HG03469 (cell line): ENCODE data around the gene CDKL1.
A peak's percentile ranks its signal among the peaks of the same experiment; 100 is the strongest.
"Not testable (repeated sequence)": the region's sequence is repeated elsewhere in the genome, so short reads cannot be mapped to it uniquely, and the experiment has no call there.

Experiments
- ATAC-seq: cut with Tn5 transposase; IDR thresholded peaks from one replicate; pipeline ENCODE4 v1.9.1; 2021; ENCODE audit warnings: mild to moderate bottlenecking, moderate library complexity, moderate number of reproducible peaks; ENCODE audit not compliant: unreplicated experiment

Gene CDKL1

DNA sequence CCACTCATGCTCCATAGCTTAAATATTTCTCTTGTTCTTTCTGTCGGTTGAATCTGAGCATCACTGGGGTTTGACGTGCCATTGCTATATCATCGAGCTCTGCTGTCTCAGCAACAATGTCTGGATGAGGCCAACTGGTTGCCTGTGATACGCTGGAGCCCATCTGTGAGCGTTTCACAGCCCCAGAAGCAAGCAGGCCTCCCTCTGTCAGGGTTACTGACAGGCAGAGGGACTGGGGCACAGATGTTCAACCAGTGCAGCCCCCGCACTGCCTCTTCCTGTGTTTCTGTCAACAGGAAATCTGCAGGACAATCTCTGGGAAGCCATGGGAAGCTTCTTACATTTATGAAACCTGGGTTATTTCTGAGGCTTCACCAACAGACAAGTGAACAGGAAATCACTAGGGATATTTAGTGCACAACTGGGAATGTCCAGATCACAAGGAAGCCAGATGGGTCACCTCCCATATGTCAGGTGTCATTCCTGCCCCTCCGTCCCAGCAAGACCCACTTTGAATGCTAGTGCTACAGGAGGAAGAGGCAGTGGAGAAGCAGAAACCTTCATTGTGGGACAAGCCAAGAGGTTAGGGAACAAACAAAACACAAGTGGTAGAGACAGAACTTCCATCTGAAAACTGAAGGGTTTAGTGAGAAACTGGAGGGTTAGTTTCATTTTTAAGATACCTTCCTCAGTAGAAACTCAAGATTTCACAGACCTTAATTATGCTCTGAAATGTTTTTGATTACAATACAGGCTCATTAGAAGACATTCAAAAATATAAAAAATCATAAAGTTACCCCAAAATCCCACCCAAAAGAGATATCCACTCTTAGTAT is 60.5 kb downstream of the CDKL1 start:
- no peak for ATAC-seq

DNA sequence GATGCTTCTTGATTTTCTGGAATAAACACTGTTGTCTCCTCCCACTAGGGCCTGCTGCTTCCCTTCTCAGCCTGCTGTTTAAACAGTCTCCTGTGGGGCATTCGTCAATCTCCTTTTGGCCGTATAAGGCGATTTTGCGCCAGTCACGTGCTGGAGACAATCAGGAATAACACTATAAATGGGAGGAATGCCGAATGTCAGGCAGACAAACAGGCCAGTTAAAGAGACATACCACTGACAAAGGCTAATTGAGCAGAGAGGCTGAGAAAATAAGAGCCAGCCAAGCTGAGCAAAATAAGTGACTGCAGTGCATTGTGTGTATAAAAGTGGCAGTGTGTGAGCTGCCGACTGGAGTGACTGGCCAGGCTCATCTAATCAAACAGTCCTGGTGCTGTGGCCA is 61.3 kb downstream of the CDKL1 start:
- no peak for ATAC-seq

DNA sequence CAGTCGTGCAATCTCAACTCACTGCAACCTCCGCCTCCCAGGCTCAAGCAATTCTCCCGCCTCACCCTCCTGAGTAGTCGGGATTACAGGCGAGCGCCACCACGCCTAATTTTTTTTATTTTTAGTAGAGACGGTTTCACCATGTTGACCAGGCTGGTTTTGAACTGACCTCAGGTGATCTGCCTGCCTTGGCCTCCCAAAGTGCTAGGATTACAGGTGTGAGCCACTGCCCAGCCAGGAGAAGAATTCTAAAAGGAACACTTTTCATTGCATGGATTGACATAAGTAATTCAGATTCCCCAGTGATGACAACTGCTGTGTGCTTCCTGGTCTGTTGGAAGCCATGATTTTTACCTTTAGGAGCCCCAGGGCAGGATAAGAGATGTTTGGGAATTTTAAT is 62.5 kb downstream of the CDKL1 start:
- ATAC-seq: no peak

- no peak for ATAC-seq
Observed at GRCh38 chr14:50333014-50333509, 63.6 kb downstream of the CDKL1 start.

DNA sequence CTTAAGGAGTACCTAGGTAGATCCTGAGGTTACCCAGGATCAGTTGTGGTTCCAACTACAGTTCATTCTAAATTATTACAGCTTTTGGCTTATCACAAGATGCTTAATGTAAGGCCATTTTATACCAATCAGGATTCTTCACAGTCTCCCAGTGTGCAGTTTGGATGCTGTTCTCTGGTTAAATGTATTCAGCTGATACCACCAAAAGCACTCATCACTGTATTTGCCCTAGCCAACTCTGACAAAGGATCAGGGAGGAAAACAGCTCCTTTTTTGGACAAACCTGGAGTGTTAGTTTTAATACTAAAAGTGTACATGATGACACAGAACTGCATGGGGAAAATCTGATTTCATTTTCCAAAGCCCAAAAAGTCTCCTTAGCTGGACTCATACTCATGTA is 65.1 kb downstream of the CDKL1 start:
- ATAC-seq: no peak

- peak; percentile 78 for ATAC-seq
Observed at GRCh38 chr14:50321009-50321660, 75.5 kb downstream of the CDKL1 start.

DNA sequence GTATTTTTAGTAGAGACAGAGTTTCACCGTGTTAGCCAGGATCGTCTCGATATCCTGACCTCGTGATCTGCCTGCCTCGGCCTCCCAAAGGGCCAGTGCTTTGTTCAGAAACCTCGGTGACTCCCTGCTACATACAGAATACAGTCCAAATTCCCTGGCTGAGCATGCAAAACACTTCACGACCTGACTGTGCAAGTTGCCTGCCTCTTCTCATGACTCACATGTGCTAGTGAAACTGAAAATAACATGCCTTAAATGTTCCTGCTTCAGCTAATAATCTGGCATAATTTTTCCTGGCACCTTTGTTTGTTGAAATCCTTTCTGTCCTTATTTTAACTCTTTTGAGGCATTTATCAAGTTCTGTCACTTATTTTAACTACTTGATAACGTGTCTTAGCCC is 76.4 kb downstream of the CDKL1 start:
- ATAC-seq: no peak

- ATAC-seq: no peak
Observed at GRCh38 chr14:50319721-50320120, 77.0 kb downstream of the CDKL1 start.

- no peak for ATAC-seq
Observed at GRCh38 chr14:50319293-50319692, 77.4 kb downstream of the CDKL1 start.

- no peak for ATAC-seq
Observed at GRCh38 chr14:50318031-50318626, 78.6 kb downstream of the CDKL1 start.

DNA sequence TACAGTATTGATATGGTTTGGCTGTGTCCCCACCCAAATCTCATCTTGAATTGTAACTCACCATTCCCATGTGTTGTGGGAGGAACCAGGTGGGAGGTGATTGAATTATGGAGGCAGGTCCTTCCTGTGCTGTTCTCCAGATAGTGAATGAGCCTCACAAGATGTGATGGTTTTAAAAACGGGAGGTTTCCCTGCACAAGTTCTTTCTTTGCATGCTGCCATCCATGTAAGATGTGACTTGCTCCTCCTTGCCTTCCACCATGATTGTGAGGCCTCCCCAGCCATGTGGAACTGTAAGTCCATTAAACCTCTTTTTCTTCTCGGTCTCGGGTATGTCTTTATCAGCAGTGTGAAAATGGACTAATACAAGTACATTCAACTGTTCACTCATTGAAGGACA is 82.6 kb downstream of the CDKL1 start:
- ATAC-seq: not testable (repeated sequence)

GRCh38 chr14:50312734-50313054 is 84.0 kb downstream of the CDKL1 start:
- peak; percentile 26 for ATAC-seq

DNA sequence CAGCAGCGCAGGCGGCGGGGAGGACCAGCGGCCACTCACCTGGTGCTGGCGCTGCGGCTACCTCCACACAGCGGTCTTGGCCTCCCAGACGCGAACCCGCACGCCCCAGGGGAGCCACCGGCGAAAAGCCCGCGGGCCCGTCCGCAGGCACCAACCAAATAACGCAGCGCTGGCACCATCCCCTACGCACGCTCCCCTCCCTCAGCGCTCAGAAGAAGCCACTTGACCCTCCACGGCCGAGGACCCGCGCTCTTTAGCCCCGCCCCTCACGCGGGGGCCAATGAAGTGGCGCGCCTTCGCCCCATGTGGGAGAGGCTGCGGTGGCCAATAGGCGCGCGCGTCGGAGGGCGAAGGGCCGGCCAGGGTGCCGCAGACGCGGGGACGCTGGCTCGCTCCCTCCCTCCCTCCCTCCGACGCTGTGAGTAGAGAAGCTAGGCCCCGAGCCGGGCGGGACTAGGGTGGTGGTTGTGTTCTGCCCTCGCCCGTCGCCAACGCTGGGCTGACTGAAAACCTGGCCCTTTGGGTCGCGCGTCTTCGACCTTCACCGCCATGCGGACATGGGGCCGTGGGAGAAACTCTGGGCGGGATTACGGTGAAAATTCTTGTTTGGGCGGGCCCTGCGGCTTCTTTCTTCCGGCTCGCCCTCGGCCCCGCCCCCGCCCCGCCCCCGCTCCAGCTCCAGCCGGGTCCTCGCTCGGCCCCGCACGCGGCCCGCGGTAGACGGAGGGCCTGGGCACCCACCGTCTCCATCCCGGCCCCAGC is 84.5 kb downstream of the CDKL1 start, which contains the start of the genes DMAC2L and L2HGDH:
Gene DMAC2L, plus strand, starts transcription at position 353 of the 762 bp plus-strand sequence. CDS start 9,164 bp downstream, outside the sequence.
Gene L2HGDH, minus strand, starts transcription at position 258 of the 762 bp plus-strand sequence. Its CDS starts 79 bp downstream, at position 179.
- ATAC-seq: peak; percentile 81

- no peak for ATAC-seq
Observed at GRCh38 chr14:50311337-50311971, 85.2 kb downstream of the CDKL1 start.

DNA sequence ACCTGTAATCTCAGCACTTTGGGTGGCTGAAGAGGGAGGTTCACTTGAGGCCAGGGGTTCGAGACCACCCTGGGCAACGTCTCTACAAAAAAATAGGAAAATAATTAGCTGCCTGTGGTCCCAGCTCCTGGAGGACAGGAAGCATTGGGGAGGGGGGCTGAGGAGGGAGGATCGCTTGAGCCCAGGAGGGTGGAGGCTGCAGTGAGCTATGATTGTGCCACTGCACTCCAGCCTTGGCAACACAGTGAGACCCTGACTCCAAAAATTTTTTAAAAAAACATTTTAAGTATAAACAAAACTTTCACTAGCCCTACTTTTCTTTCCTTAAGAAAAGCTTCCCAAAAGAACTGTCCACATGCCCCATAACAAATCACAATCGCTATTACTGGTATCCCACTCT is 86.2 kb downstream of the CDKL1 start:
- ATAC-seq: no peak

DNA sequence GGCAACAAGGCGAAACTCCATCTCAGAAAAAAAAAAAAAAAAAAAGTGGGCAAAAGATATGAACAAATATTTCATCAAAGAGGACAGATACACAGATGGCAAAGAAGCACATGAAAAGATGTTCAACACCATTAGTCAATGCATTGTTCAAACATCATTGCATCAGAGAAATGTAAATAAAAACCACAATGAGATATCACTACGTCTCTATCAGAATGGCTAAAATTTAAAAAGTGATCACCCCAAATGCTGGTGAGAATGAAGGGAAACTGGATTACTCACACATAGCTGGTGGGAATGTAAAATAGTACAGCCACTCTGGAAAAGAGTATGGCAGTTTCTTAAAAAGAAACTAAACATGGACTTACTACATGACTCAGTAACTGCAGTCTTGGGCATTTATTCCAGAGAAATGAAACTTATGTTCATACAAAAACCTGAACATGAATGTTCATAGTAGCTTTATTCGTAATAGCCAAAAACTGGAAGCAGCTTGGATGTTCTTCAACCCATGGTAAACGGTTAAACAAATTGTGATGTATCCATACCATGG is 88.2 kb downstream of the CDKL1 start:
- ATAC-seq: no peak

GRCh38 chr14:50303744-50304471 is 92.8 kb downstream of the CDKL1 start:
- no peak for ATAC-seq

DNA sequence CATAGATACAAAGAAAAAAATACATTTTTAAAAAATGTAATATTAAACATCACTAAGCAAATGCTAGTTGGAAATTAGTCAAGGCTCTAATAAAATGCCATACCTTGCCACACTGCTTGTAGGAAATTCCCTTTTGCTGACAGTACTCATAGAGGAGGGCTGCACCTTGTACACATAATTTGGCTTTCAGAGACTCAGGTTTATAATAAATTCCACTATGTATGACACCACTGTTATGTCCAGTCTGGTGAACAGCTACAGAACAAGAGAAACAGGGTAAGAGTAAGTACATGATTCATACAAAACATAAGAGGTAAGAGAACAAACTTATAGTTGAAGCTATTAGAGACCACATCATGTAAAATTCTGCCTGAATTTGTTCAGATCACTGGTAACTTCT is 94.8 kb downstream of the CDKL1 start:
- no peak for ATAC-seq

GRCh38 chr14:50299585-50299984 is 97.1 kb downstream of the CDKL1 start:
- ATAC-seq: no peak
